HG03045 (cell line): ENCODE data around the gene CERKL.

ENCODE experiments used
- ATAC-seq: cut with Tn5 transposase; IDR thresholded peaks from one replicate; pipeline ENCODE4 v1.9.1; 2021; ENCODE audit warnings: mild to moderate bottlenecking, moderate library complexity; ENCODE audit not compliant: unreplicated experiment

Gene CERKL

DNA sequence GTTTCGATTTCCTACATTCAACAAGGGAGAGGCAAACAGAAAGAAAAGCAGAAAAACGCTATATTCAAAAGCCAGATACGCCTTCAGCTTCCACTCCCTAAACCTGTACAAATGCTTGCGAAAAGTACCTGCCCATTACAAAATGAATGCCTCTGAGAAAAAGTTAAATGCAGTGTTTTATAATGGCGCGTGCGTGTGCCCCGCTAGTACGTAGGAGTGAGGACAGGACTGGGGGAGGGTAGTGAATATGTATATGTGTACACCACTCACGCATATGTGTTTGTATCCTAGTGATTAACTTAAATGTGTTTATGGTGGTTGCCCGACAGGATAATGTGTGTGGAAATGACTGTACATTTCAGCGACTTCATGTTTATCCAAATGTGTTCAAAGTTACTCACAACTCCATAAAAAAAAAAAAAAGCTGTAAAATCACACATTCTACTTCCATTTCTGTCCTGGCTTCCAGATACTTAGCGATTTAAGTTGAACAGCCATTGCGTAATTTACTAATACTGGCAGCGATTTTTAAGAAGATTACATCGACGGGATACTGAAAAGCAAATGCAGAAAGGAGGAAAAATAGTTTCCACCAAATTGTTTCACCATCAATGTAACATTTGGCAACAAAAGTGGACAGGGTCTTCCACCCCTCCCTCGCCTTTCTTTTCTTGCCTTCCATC, 22.1 kb upstream of the CERKL start:
- no peak for ATAC-seq

DNA sequence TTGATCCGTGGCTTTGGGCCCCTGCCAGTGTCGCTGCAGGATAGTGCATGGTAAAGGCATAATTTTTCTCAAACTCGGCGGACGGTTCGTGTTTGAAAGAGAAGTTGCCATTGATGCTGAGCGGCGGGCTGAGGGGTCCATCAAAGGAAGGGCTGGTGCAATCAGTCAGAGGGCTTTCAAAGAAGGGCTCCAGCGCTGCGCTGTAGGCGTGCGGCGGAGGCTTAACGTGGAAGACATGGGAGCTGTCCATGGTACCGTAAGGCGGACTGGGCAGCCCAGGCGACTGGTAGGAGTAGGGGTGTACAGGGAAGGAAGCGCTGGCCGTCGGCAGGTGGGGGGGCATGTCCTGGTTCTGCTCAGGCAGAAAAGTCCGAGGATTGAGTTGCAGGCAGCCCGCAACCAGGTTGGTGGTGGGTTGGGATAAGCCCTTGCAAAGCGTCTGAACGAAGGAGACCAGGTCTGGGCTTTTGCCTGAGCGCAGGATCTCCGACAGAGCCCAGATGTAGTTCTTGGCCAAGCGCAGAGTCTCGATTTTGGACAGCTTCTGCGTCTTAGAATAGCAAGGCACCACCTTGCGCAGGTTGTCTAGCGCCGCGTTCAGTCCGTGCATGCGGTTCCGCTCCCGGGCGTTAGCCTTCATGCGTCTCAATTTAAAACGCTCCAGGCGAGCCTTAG, 21.1 kb upstream of the CERKL start:
- no peak for ATAC-seq

DNA sequence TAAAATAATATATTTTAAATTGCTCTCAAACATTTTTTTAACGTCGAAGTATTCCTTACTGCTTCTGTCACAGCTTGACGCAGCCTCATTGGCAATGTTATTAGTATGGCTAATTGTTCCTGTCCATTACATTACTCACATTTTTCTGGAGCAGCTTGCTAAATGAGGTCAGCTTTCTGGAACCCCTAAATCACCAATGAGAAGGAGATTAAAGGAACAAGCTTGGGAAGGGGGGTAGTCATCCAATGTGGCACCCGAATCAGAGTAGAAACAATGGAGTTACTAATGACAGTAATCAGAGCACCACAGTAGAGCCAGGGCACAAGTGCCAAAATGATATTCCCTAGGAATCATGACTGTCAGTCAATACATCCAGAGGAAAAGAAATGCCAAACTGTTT, 18.3 kb upstream of the CERKL start:
- ATAC-seq: no peak

DNA sequence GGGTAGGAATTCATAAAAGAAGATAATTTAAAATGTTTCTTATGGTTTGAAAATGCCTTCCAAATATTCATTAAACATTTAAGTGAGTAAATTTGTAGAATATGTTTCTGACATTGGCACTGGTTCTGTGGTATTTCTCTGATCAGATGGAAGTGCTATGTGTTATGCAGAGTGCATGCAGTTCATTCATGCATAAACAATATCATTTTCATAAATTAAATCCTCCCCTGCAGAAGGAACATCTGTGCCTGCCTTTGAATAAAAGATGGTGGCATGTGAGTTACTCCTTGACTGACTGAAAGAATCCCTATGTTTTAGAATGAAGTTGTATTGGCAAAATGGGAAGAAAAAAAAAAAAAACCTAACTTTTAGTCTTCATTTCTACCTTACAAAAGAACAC, 17.6 kb upstream of the CERKL start:
- no peak for ATAC-seq

DNA sequence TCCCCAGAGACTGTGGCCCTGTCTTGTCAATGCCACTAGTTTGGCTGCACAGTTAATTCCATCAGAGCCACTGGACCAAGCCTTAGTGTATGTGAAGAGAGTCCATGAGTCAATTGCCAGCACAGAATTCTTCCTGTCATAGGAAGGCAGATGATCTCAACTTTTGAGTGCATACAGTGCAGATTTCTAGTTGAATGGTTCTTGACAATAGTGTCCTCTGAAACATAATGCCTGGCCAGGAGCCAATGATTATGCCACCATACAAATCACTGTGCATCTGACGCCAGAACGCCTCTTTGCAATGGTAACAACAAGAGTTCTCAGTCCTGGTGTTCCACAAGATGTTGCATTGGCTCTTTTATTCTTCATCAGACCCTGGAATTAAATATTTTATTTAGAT, 16.3 kb upstream of the CERKL start:
- ATAC-seq: peak; percentile 31

DNA sequence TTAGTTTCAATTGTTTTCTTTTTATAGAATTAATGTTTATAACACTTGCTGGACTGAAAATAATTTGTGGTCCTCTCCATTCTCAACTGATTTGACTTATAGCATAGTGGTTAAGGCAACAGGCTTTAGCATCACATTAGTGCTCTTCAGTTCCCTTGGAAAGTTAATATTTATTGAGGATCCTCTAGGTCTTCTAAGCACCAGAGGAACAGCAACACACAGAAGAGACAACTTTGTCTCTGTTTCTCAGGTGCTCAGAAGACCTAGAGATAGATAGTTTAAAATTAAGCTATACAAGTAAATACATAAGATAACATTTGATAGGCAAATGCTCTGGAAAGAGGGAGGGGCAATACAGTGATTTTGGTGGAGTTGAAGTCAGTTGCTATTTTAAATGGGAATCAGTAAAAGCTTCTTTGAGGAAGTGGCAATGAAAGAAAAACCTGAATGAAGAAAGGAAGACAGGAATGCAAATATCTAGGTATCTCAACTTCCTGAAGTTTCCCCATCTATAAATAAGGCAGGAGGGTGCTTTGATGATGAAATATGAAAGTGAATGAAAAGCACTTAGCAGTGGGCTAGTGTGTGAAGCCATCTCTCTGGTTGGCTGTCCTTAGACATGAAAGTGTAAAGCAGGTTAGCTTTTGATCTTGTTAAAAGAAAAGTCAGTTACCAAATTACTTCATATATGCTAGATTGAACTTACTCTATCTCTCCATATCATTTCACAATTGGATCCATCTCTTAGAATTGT, 15.5 kb upstream of the CERKL start:
- ATAC-seq: peak; percentile 86

DNA sequence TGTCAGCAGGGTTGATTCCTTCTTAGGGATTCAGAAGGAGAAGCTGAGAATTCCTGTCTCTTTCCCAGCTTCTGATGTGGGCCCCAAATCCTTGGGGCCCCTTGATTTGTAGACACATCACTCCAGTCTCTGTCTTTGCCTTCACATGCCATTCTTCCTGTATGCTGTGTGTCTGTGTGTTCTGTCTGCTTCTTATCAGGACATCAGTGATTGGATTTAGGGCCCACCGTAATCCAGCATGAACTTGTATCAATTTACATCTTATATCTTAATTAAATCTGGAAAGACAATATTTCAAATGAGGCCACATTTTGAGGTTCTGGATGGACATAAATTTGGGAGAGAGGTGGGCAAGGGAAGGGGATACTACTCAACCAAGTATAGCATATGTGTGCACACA, 13.7 kb upstream of the CERKL start:
- no peak for ATAC-seq

DNA sequence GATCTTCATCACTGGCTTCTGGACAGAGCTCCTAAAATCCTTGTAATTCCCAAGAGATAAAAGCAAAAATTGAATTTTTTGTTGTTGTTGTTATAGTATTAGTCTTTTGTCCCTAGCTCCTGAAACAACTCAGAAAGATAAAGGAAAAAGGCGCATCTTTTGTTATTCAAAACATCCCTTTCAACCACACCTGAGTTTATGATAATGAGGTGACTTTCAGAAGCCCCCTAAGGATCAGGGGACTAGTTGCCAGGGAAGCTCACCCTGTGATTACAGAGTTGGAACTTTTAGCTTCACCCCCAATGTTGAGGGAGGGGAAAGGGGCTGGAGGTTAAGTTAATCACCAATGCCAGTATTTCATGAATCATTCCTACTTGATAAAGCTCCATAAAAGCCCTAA, 10.3 kb upstream of the CERKL start:
- no peak for ATAC-seq

DNA sequence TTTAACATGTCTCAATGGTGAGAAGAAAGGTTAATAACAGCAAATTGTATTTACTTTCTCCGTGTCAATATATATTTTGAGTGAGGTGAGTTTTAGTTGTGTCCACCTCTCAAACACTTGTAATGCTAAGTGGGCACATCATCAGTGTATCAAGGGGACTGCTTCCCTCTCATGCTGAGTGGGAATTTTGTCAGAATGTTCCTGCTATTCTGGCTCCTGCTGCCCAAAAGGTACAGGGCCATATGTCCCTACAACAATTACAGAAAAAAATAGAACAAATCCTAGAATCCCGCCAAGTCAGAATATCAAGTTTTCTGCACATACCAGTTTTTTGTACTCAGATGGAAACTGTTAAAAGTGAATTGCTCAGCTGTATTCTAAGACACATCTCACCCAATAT, 5.4 kb upstream of the CERKL start:
- no peak for ATAC-seq

DNA sequence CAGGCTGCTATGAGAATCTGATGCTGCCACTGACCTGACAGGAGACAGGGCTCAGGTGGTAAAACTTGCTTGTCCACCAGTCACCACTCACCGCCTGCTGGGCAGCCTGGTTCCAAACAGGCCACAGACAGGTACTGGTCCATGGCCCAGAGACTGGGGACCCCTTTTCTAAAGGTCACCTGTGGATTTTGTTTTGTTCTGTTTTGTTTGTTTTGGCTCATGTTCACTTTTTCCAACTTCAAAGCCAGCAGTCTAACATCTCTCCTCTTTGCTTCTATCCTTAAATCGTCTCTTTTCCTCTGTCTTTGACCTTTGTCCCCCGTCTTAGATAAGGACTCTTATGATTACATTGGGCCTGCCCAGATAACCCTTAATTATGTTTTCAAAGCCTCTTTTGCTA, 3.3 kb upstream of the CERKL start:
- ATAC-seq: no peak

DNA sequence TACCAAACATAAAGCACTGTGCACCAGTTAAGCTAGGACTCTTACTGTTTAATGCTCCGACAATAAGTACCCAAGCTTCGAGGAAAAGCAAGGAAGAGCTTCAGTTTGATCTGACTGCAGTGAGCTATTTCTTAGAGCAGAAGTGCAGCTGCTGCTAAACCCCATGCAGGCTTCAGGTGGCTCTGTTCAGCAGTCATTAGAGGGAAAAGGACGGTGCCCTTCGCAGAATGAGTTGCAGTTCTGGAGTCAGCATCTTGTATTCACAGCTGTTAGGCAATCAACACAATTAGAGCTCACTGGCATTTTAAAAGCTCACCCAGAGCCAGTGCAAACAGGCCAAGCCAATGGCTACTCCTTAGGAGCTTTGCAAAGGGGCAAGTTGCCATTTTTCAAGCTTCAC, 1.5 kb upstream of the CERKL start:
- no peak for ATAC-seq

DNA sequence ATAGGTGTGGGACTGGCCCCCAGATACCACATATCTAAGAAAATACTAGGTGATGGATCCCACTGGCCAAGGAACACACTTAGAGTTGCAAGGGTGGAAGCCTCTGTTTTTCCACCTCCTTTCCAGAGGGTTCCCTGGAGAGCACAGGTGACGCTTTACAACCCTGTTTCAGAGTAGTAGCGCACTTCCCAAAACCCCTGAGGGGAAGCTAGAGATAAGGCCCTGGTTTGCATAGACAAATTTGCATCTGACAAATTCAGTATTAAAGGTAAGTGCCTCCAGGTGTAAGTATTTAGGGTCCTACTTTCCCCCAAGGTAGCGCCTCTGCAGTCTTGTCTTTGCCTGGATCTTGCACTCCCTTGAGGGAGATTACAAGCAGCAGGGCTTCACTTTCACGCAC, 474 bp upstream of the CERKL start:
- no peak for ATAC-seq

DNA sequence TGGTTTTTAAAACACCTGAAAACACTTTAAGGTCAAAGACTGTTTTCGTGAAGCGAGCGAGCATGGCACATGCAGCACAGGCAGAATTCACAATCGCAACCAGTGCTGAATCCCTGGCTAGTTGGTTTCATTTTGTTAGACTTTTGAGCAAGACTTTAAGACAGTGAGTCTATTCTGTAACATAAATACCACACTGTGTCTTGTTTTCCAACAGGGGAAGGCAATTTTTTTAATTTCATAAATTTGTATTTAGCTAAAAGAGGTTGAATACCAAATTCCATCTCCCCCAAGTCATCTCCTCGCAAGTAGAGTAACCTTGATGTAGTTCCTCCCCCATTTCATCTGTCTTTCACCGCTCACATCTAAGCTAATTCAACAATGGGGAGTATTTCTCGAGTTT, 1.4 kb downstream of the CERKL start:
- no peak for ATAC-seq

DNA sequence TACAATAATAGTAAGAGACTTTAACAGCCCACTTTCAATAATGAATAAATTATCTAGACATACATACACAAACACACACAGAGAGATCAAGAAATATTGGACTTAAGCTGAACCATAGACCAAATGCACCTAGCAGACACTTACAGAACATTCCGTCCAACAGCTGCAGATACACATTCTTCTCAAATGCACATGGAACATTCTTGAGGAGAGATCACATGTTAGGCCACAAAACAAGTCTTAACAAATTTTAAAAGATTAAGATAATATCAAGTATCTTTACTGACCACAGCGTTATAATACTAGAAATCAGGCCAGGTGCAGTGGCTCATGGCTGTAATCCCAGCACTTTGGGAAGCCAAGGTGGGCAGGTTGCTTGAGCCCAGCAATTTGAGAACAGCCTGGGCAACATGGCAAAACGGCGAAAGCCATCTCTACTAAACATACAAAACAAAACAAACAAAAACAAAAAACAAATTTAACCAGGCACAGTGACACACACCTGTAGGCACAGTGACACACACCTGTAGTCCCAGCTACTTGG, 7.4 kb downstream of the CERKL start:
- no peak for ATAC-seq

DNA sequence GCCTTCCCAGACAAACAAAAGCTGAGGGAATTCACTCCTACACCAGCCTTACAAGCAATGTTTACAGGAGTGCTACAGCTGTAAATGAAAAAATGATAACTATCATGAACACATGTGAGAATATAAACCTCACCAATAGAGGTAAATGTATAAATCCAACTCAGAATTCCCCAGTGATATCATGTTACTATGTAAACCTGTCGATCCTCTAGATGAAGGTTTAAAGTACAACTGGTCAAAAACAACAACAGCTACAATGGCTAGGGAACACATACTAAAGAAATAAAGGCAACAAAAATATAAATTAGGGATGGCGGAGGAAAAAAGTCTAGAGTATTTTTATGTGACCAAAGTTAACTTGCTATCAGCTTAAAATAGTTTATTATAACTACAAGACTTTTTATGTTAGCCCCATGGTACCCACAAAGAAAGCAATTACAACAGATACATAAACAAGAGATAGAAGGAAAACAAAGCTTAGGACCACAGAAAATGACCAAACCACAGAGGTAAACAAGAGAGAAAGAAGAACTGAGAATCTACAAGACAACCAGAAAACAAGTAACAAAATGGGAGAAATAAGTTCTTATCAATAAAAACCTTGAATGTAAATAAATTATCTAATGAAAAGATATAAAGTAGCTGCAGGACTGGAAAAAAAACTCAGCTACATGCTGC, 8.3 kb downstream of the CERKL start:
- ATAC-seq: no peak

DNA sequence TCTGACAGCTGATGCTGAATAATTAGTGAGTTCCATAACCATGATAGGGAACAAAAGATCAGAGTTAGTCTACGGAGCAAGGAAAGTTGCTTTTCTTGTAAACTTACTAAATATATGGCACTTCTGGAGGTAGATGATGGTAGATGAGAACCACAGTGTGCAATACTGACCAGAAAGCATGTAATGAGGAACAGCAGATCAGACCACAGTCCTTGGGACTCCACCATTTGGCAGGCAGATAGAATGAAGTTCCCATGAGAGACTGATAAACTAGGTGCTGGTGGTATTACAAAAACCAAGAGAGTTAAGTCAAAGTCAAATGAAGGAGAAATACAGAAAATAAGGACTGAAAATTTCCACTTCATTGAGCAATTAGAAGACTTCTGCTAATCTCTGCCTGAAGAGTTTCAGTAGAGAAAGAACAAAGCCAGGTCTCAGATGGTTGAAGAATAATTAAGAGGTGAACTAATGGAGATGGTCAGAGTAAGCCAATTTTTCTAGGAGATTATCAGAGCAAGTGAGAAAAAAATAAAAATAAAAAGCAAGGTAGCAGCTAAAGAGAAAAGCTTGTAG, 10.4 kb downstream of the CERKL start:
- ATAC-seq: no peak

DNA sequence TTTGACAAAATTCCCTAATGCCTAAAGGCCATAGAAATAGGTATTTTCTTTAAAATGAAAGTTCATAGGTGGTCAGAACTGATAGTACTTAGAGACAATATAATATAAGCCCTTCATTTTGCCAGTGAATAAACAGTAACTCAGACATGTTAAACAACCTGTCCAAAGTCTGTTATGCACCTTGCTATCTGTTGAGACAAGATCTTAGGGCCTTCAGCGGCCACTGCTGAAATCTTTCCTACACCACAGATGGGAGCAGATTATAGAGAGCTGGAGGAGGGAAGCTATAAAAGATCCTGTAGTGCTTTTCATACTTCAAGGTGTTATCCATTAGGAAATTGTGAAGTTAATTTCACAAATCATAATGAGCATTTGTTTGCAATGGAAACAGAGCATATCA, 13.8 kb downstream of the CERKL start:
- ATAC-seq: no peak

DNA sequence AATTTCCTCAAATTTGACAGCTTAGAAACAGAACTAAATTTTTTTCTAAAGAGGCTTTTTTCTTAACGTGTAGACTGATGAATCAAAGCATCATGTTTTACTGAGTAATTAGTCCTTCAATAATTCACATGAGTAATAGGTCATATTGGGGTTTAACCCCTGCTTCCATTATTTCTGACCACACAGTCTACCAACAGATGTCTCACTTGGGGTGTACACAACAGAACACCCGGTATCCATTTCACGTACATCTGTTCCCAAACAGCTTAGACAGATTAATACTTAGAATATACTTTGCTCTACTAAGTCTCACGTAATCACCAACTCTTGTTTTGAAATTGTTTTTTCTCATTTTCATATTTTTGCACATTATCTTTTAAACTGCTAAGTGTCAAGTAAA, 14.8 kb downstream of the CERKL start:
- no peak for ATAC-seq

DNA sequence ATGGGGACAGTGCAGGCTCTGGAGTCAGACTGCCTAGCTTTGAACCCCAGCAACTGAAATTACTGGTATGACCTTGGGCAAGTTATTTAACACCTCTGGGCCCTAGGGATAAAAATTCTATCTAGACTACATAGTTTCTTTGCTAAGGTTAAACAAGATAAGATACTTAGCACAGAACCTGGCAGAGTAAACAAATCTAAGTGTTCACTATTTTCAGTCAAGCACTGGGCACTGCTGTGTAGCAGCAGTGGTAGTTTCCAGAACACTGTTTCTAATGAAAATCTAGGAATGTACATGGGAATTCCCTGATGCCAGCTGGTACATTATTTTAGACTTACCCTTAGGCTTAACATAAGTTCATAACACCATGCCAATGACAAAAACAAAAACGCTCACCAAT, 17.2 kb downstream of the CERKL start:
- no peak for ATAC-seq

DNA sequence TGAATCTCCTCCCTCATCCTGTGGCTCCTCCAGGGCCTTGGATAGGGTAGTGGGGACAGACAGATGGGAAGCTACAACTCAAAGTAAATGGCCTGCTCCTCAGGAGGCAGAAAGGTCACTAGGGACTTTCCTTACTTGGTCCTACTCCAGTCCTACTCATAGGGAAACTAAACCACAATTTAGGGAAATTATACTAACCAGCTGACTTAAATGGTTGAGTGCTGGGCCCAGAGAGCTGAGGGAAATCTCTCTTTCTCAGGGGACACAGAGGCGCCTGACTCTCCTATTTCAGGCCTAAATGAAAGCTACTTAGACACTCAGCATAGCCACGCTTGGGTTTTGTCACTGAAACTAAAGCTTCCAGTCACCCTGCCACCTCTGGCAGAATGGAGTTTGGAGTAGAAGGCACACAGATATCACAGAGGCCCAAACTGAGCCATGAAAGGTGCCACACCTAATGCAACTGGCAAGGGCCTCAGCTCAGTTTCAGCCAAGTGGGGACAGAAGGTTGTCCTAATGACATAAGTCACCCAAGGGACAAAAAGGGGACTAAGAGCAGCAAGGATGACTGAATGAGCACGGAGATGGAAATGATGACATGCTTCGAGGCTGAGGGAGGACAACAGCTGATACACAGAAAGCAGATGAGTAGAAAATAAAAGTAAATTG, 24.0 kb downstream of the CERKL start:
- ATAC-seq: peak; percentile 91
